ENCODE data around the gene HEATR5B. TPM values are rescaled to one million over a fixed set of nuclear protein-coding genes. Genes with fewer than 3 reads are reported as not detected.

HEATR5B gene
- polyA plus RNA-seq, 1 experiment: 10.4 TPM

DNA sequence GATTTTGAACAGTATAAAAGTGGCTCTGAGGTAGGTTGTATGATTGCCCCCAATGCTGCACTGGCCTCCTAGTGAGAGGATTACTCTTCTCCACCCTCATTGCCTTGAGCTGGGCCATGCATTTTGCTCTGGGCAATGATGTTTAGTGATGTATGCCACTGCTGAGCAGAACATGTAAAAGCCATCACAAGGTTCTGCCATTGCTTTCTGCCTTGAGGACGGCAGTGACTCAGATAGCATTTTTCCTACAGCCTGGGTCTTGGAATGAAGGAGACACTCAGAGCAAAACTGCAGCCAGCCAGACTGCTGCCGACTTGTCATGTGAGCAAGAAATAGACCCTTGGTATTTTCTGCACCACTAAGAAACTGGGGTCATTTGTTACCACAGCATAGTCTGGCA, 27.8 kb upstream of the HEATR5B start:
- no peaks in the 10 kb centered on the region for H3K27me3 ChIP-seq (ENCODE audit: control insufficient read depth, insufficient read depth, low read length)
- peaks cover 9% of the 10 kb centered on the region for H3K36me3 ChIP-seq (ENCODE audit: control insufficient read depth, insufficient read depth, low read length)
- no peak for DNase-seq (ENCODE audit: low read depth)
- TF ChIP-seq, protein P1, sequence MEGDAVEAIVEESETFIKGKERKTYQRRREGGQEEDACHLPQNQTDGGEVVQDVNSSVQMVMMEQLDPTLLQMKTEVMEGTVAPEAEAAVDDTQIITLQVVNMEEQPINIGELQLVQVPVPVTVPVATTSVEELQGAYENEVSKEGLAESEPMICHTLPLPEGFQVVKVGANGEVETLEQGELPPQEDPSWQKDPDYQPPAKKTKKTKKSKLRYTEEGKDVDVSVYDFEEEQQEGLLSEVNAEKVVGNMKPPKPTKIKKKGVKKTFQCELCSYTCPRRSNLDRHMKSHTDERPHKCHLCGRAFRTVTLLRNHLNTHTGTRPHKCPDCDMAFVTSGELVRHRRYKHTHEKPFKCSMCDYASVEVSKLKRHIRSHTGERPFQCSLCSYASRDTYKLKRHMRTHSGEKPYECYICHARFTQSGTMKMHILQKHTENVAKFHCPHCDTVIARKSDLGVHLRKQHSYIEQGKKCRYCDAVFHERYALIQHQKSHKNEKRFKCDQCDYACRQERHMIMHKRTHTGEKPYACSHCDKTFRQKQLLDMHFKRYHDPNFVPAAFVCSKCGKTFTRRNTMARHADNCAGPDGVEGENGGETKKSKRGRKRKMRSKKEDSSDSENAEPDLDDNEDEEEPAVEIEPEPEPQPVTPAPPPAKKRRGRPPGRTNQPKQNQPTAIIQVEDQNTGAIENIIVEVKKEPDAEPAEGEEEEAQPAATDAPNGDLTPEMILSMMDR (IDR thresholded peaks at IDR 0.05; ENCODE audit: insufficient read depth, low read depth, low read length): no peak
- H3K4me3 ChIP-seq (ENCODE audit: low read depth, low read length): no peak overlapping the region
- ChIA-PET POLR2A (no interaction called here), CTCF (interaction anchor here (0.7 kb wide), 1 partner anchor 8 kb away, joined by 3 read pairs; no protein-coding TSS in a partner anchor)

DNA sequence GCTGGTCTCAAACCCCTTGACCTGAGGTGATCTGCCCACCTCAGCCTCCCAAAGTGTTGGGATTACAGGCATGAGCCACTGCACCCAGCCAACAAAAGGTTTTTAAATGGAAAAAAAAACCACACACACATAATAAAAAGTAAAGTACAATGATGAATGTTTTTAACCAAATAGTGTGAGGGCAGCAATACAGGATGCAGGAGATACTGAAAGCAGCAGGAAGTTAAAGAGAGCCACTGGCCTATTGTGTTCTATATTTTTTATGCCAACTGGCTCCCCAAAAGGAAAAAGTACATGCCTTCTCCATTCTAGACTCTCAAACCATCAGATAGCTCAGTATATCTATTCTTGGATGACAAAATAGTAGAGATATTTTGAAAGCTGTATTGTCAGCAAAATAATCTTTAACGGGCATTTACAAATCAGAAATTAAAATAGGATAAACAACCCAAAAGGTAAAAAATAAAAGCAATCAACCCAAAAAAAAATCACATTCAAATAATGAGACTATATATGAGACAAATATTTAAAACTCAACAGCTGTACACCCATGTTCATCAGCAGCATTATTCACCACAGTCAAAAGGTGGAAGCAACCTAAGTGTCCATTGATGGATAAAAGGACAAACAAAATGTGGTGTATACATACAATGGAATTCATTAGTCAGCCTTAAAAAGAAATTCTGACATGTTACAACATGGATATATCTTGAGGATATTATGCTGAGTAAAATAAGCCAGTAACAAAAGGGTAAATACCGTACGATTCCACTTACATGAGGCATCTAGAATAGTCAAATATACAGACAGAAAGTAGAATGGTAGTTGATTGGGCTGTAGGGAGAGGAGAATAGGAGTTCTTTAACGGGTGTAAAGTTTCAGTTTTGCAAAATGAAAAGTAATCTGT, 26.4 kb upstream of the HEATR5B start:
- peaks cover 9% of the 10 kb centered on the region for H3K36me3 ChIP-seq (ENCODE audit: control insufficient read depth, insufficient read depth, low read length)
- POLR2A ChIA-PET: no interaction called here
- no peak for DNase-seq (ENCODE audit: low read depth)
- H3K27me3 ChIP-seq (ENCODE audit: control insufficient read depth, insufficient read depth, low read length): no peaks in the 10 kb centered on the region
- CTCF ChIA-PET: interaction anchor here (0.9 kb wide), 1 partner anchor 22 kb away, joined by 4 read pairs; no protein-coding TSS in a partner anchor
- TF ChIP-seq, protein P1 (IDR thresholded peaks at IDR 0.05; ENCODE audit: insufficient read depth, low read depth, low read length): no peak
- no peak overlapping the region for H3K4me3 ChIP-seq (ENCODE audit: low read depth, low read length)

DNA sequence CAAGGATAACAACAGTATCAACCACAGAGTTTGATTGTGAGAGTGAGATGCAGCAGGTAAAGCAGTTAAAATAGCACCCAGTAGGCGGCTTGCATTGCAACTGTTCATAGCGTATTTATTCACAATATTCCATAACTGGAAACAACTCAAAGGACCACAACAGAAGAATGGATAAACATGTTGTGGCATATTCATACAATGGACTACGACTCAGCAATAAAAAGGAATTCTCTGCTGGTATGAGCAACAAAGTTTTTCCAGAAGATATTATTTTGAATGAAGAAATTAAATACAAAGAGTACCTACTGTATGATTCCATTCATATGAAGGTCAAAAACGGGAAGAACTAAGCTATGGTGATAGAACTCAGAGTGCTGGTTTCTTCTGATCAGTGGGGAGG, 25.4 kb upstream of the HEATR5B start:
- DNase-seq (ENCODE audit: low read depth): no peak
- no peak overlapping the region for H3K4me3 ChIP-seq (ENCODE audit: low read depth, low read length)
- TF ChIP-seq, protein P1 (IDR thresholded peaks at IDR 0.05; ENCODE audit: insufficient read depth, low read depth, low read length): no peak
- ChIA-PET POLR2A (no interaction called here), CTCF (interaction anchor here (0.6 kb wide), 1 partner anchor 292 kb away, joined by 3 read pairs; no protein-coding TSS in a partner anchor)
- H3K36me3 ChIP-seq (ENCODE audit: control insufficient read depth, insufficient read depth, low read length): peaks cover 11% of the 10 kb centered on the region
- no peaks in the 10 kb centered on the region for H3K27me3 ChIP-seq (ENCODE audit: control insufficient read depth, insufficient read depth, low read length)

DNA sequence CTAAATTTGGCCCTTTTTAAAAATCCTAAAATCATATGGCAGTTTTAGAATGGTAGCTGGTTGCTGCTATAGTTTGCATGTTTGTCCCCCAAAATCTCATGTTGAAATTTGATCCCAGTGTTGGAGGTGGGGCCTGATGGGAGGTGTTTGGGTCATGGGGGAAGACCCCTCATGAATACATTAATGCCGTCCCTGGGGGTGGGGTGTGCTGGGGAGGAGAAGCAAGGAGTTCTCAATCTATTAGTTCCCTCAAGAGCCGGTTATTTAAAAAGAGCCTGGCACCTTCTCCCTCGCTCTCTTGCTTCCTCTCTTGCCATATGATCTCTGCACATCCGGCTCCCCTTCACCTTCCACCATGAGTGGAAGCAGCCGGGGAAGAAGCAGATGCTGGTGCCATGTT, 21.0 kb upstream of the HEATR5B start:
- Histone ChIP-seq H3K4me3 (ENCODE audit: low read depth, low read length) (no peak overlapping the region), H3K36me3 (ENCODE audit: control insufficient read depth, insufficient read depth, low read length) (peaks cover 8% of the 10 kb centered on the region), H3K27me3 (ENCODE audit: control insufficient read depth, insufficient read depth, low read length) (no peaks in the 10 kb centered on the region)
- TF ChIP-seq, protein P1 (IDR thresholded peaks at IDR 0.05; ENCODE audit: insufficient read depth, low read depth, low read length): no peak
- ChIA-PET POLR2A (interaction anchor here (0.5 kb wide), 1 partner anchor 110 kb away, joined by 3 read pairs; no protein-coding TSS in a partner anchor), CTCF (no interaction called here)
- DNase-seq (ENCODE audit: low read depth): no peak

DNA sequence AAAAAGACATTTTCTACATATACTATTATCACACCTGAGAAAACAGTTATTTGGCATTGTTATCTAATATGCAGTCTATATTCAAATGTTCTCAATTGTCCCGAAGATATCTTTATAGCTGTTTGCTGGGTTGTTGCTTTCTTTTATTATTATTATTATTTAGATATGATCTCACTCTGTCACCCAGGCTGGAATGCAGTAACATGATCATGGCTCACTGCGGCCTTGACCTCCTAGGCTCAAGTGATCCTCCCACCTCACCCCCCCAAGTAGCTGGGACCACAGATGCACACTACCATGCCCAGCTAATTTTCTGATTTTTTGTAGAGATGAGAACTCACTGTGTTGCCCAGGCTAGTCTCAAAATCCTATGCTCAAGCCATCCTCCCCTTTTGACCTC, 20.0 kb upstream of the HEATR5B start:
- Histone ChIP-seq H3K36me3 (ENCODE audit: control insufficient read depth, insufficient read depth, low read length) (peaks cover 9% of the 10 kb centered on the region), H3K4me3 (ENCODE audit: low read depth, low read length) (no peak overlapping the region), H3K27me3 (ENCODE audit: control insufficient read depth, insufficient read depth, low read length) (no peaks in the 10 kb centered on the region)
- DNase-seq (ENCODE audit: low read depth): no peak
- TF ChIP-seq, protein P1 (IDR thresholded peaks at IDR 0.05; ENCODE audit: insufficient read depth, low read depth, low read length): no peak
- POLR2A ChIA-PET: no interaction called here
- CTCF ChIA-PET: no interaction called here
